ENCODE measurements around the gene ERICH2.
A peak's percentile ranks its signal among the peaks of the same experiment; 100 is the strongest.

ERICH2 gene

DNA sequence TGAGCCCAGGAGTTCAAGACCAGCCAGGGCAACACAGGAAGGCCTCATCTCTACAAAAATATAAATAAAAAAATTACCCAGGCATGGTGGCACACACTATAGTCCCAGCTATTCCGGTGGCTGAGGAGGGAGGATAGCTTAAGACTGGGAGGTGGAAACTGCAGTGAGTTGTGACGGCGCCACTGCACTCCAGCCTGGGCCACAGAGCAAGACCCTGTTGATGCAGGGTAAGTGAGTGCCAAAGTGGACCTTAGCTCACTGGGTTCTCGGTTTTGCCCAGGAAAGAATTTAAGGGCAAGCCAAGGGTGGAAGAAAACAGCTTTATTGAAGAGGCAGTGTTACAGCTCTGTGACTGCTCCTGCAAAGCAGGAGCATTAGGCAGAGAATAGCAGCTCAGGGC is 6.9 kb upstream of the ERICH2 start:
- DNase-seq, result no peak

DNA sequence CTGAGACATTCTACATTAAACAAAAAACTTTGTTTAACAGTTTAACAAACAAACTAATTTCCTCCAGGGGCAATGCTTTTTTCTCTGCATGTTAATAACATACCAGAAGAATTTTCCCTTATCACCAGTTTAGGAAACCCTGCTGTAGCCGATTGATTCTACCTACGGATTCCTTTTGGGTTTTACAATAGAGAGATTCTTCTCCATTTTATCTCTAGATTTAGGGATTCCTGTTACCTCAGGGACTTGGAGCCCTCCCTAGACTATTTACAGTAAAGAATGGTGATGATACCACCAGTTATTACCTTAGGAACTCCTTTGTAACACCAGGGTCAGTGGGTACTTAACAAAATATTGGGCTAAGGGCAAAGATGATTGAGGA is 5.3 kb upstream of the ERICH2 start:
- DNase-seq, result no peak

DNA sequence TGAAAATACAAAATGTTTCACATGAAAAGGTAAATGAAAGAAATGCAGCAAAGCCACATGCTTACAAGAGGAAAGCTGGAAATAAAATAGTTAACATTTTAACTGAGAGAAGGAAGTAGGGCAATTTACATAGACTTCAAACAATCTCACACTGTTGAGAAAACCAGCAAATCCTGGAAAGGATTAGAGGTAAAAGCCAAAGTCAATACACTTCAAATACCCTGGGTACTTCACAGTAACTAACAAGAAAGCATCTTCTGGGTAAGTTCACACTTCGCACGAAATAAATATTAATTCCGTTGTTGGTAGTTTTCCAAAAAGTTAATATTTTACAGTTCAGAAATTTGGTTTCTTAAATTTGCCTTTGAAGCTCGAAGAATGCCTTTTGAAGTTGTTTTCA is 3.5 kb upstream of the ERICH2 start:
- DNase-seq, result no peak

DNA sequence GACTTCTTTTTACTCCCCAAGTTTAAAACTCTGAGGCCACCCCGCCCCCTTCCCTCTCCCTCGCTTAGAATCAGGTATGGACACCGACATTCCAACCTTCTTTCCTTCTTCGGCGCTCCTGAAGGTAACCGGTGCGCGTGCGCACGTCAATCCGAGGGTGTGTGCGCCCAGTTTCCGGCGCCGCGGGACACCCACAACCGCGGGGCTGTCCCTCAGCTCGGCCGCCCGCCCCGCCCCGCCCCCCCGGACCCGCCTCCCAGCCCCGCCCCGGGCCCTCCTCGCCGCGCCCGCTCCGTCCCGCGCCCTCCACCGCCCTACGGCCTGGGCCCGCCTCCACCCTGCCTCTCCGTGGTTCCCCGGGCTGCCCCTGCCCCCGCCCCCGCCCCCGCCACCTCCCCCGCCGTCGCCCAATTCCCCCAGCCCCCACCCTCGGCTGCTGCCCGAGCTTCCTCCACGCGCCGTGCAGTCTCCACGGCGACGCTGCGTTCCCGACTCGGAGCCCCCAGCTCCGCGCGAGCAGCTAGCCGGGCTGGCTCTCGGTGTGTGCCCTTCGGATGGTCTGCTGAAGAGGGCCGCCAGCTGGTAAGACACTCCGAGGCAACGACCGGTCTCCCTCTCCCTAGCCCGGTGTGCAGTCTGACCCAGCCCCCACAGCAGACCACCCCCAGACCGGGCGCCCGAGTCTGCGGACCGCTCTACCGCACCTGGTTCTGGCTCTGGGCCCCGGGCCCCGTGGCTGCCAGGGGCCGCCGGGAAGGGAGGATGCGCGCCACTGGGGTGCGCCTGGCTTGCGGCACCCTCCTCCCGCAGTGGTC is 635 bp downstream of the ERICH2 start:
- peak; percentile 21 to 81 (median 46) for DNase-seq

DNA sequence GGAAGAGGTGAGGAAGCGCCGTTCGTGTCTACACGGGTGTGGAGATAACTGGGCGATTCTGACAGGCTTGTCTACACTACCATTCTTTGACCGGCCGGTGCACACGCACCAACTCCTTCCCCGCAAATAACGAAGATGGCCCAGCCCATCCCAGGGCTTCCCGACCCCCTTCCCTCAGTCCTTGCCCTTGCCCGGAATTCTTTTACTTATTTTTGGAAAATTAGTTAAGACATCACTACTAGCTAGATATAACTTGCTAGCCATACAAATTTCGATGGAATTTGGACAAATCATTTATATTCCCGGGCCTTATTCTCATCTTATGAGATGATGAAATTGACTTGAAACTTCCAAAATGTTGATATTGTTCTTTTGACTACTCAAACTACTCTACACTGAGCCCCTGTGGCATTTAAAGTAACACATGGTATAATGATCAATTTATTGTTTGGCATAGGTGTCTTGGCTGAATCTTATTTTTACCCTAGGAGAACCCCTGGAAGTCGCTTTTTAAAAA is 1.3 kb downstream of the ERICH2 start:
- no peak for DNase-seq

DNA sequence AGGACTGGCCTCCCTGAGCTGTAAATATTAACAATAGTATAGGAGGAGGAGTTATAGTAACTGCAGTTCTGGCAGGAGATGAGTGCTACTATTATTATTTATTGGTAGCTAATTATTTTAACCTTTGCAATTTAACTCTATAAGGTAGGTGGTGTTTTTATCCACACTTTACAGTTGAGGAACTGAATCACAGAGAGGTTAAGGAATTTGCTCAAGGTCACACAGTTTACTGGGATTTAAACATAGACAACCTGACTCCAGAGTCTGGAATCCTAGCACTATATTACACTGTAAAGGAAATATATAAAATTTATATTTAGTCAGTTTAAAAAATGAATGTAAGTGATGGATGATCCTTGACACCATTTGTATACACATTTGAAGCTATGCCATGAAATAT is 2.1 kb downstream of the ERICH2 start:
- no peak for DNase-seq

DNA sequence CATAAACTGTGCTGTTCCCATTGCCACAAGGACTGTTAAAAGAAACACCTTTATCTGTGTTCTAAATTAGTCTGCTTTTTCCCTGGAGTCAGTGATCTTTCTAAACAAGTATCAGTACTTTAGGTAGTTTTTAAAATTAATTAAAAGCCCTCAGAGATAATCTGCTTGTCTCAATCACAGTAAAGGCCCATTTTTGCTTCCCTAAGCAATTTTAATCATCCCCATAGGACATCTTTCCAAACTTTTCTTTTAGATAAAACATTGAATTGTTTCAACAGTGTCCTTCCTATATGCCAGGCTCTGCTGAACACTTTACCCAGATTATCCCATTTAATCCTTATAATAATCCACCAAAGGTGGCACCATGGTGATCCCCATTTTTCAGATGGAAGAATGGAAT is 3.9 kb downstream of the ERICH2 start:
- no peak for DNase-seq

DNA sequence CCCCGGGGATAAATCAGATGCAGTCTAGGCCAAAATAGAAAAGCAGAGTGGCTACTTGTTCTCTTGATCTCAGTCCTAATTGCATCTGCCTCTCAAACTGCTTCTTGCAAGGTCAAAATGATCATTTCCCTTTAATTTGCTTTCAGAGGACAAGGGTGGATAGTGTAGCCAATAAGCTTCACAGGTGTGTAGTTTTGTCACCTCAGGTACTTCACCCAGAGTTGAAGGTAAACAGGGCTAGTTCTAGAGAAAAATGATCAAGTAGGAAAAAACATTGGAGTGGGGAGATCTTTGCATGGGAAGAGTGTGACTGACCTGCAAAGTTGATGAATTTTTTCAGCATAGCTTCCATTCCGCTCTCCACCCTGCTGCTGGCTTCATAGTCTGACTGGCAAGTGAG is 8.7 kb downstream of the ERICH2 start:
- no peak for DNase-seq

DNA sequence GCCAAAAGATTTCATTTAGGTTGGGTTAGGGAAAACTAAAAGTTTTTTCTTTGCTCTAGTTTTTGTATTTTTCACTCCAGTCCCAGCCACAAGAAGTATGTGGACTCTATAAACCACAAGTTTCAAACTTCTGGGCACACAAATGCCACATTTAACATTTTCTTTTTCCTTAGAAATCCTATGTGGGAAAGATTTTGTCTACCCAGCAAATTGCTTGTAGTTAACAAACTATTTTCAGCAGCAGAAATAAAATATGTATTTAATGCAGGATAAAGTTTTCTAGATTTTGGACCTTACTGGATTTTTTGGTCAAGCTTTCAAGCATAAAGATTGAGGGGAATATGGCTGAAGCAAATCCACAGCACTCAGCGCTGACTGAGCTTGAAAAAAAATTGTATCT is 9.1 kb downstream of the ERICH2 start:
- DNase-seq, result no peak

DNA sequence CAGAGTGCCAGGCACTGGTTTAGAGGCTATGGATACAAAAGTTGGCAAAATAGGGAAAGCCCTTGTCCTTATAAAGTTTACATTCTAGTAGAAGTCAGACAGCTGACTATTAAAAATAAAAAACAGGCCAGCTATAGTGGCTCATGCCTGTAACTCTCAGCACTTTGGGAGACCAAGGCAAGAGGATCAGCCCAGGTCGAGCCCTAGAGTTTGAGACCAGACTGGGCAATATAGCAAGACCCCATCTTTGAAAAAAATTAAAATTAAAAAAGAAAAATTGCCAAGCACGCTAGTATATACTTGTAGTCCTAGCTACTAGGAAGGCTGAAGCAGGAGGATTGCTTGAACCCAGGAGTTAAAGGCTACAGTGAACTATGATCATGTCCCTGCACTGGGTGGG is 12.5 kb downstream of the ERICH2 start:
- no peak for DNase-seq

DNA sequence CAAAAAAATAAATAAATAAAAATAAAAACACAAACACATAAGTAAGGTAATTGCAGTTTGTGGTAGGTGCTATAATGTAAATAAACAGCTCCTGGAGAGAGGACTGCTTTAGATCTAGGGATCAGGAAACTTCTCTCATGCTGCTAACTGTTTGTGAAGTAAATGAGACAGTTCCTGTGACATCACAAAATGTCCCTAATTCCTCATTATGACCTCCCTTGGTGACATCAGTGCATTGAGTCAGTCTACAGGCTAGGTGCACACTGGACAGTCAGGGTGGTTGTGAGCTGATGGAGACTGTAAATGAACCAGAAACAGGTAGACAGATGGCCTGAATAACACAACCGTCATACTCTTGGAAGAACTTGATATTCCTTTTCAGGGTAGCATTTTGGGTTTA is 13.4 kb downstream of the ERICH2 start:
- DNase-seq, result no peak

DNA sequence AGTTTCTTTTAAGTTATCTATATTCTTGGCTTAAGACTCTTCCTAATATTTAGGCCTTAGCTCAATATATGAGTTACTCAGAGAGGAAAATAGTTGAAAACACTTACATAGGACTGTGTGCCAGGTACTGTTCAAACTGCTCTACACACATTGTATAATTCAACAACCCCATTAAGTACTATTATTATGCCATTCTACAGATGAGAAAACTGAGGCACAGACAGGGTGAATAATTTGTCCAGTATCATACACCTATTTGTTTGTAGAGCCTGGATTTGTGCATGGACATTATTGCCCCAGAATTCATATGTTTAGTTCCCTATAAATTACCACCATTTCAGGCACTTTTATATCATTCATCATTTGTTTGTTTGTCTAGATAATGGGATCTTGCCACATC is 28.8 kb downstream of the ERICH2 start:
- DNase-seq, result no peak

DNA sequence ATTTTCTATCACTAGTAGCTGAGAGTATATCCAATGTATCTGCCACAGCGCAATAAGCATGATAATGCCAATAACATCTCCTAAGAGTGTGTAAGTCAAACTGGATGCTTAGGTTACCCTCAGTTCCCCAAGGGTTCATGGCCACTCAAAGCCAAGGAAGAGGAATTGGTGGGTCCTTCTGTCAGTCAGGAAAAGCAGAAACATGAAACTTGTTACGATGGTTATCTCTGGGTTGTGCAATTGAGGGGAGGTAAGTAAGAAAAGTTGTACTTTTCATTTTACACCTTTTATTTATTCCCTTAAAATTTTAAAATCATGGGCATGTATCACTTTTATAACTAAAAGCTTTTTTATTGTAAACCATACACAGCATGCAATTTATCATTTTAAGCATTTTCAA is 36.4 kb downstream of the ERICH2 start:
- no peak for DNase-seq

DNA sequence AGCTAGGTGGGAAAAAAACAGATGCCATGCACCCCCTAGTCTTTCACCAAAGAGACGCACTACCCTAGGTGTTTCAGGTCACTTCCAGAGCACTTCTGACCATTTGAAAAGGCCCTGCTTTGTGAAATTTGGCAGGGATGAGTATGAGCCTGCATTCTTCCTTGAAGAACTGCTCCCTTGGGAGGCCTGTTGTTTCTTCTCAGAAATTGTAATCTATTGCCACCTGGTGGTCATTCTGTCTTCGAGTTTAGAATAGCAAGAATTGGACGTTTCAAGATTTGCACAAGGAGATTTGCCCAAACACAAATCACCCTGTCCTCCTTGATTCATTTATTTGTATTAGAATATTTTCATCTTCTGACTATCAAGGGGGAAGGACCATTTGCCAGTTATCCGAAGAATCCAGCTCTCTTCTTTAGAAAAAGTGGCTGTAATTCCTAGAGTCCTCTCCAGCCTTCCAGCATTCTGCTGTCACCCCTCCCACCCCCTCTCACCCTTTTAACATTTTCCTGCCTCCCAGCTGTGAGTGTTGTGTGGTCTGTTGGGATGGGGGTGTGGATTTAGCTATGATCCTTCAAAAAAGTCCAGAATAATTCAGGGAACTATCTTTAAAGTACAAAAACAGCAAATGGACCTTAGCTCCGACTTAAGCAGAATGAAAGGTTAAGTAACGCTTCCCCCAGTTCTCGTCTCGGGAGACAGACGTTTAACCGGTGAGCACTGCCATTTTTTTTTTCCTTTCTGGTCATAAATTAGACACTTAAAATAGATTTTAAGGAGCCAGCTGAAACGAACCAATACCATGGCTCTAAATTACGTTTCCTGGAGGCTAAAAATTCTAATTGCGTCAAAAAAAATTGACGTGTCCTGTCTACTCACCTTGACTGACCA is 42.8 kb downstream of the ERICH2 start:
- DNase-seq, result peak in 1 of 5 experiments; percentile 58

DNA sequence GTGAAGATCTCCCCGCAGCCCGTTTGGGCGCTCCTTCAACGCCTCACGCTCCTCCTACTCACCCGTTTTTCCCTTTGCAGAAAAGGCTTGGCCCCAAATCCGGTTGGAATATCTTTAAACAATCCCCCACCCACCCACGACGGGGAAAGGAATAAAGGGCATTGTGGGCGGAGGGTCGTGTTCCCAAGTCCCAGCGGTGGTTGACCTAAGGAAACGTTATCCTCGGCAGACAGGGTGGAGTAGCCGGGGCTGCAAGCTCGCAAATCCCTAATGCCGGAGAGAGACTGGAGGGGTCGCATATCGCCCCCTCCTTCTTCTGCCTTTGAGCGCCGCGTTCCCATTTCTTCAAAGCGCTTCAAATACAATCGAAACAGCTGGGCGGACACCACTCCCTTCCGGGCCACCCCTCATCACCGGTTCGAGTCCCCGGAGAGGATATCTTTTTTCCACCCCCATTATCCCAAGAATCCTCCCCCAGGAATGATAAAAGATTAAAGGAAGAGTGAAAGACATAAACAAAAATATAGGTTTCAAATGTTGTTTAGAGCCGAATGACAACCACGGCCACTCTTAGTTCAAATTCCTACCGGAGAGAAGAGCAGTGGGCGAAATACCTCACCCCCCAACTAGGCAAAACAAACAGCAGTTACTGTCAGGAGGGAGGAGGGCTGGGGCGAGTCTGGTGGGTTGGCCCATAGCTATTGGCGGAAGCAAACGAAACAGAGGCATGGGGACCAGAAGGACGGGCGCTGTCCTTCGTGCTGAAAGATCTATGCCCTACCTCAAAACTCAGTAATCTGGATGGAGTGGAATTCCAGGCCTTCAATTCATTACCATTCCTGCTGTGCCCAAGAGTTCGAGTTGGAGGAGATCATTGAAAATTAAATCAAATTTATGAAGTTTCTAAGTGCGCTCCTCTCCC is 43.7 kb downstream of the ERICH2 start:
- DNase-seq, result peak in 1 of 5 experiments; percentile 69

DNA sequence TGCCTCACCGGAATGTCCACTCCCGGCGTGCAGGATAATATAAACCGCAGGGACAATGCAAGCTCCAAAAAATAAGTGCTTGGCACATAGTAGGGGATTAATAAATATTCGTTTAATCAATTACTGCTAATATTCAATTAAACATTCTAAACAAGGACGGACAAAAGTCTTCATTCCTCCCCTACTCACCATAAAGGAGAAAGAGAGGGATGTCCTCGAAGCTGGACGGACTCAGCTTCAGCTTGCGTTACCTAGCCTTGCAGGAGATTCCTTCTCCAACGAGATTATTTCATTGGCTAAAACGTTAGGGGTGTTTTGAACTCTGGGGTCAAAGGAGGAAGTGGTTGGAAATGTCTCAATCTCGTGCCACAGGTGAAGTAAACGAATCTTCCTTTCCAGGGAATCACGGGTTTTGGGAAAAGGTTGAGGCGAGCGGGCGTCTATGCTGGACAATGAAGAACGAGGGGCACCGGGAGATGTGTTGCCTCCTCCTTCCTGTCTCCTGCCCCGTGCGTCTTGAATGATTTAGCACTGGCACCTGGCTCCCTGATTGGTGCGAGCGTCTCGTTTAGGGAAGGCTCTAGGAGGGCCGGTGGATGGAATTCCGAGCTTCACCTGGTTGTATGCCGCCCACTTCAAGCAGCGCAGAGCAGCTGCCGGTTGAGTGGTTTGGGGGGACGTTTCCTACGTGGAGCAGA is 44.5 kb downstream of the ERICH2 start:
- no peak for DNase-seq

DNA sequence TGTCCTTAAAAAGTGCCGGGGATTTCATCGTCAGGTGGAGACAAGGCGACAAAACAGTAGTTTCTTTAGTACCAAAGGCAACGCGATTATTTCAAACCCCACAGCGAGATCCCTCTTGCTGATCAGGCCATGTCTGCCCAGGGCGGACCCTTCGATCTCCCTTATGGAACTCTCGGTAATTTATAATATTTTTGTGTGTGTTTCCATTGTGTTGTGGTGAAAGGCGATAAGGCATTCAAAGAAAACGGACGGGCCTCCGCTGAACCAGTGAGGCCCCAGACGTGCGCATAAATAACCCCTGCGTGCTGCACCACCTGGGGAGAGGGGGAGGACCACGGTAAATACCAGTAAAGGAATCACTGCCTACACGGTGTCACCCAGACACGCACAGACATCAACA is 45.1 kb downstream of the ERICH2 start:
- no peak for DNase-seq

DNA sequence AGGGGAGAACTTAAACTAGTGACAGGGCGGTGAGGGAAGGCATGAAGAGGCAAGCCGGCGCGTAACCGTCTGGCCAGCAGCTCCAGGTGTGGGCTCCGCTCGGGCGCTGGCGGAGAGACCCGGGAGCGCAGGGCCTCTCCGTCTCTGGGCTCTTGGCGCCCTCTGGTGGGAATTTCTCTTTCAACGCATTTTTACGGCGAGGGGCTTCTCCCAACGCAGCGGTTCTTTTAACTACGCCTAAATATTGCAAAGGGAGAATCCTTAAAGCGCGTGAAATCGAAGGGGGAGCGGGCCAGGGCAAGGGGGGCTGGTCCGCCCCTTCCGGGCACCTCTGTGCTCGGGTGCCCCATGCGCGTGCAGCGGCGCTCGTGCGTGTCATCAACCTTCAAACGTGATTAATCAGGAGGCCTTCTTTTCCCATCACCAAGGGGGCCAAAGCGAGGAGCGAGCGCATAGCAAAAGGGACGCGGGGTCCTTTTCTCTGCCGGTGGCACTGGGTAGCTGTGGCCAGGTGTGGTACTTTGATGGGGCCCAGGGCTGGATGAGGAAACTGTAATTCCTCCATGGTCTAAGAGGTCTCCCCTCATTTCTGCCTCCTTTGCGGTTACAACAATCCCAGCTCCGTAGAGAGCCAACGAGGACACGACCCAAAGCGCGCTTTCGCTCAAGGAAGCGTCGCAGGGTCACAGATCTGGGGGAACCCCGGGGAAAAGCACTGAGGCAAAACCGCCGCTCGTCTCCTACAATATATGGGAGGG is 45.7 kb downstream of the ERICH2 start:
- DNase-seq, result peak in 4 of 5 experiments; percentile 20 to 74 (median 48)

DNA sequence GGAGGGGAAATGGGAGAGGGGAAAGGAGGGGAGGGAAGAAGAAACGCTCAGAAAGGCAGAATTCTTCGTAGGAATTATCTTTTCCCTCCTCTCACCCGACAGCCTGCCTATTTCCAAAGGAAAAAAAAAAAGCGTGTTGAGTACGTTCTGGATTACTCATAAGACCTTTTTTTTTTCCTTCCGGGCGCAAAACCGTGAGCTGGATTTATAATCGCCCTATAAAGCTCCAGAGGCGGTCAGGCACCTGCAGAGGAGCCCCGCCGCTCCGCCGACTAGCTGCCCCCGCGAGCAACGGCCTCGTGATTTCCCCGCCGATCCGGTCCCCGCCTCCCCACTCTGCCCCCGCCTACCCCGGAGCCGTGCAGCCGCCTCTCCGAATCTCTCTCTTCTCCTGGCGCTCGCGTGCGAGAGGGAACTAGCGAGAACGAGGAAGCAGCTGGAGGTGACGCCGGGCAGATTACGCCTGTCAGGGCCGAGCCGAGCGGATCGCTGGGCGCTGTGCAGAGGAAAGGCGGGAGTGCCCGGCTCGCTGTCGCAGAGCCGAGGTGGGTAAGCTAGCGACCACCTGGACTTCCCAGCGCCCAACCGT is 46.4 kb downstream of the ERICH2 start, which contains the start of gene GAD1:
GAD1 (plus strand) TSS at position 384 of the 589 bp plus-strand sequence. CDS start 1,705 bp downstream, outside the sequence.
- peak in 3 of 5 experiments; percentile 37 to 84 (median 47) for DNase-seq

Data from T-helper 2 cell (primary cell).